T-helper 2 cell treated with Interferon-gamma antibody and Interleukin-4, amounts not matched to agents 5 μg/mL and 100 μg/mL, for 36 hours (primary cell): Measurements from ENCODE around the gene YKT6.
"Not testable (repeated sequence)": the region's sequence is repeated elsewhere in the genome, so short reads cannot be mapped to it uniquely, and the experiment has no call there.

Source experiments
- DNase-seq: peaks from one replicate; pipeline ENCODE4 v3.0.0; 2021; ENCODE audit warnings: low spot score
- H3K27ac Mint-ChIP-seq: one replicate; pipeline ENCODE4 v1.8.0; 2021; ENCODE audit warnings: mild to moderate bottlenecking, mixed read lengths
- H3K27me3 Mint-ChIP-seq: one replicate; pipeline ENCODE4 v1.8.0; 2021; ENCODE audit warnings: low read depth, mixed read lengths
- H3K36me3 Mint-ChIP-seq: one replicate; pipeline ENCODE4 v1.8.0; 2021; ENCODE audit warnings: low read depth, mixed read lengths
- H3K4me1 Mint-ChIP-seq: one replicate; pipeline ENCODE4 v1.8.0; 2021; ENCODE audit warnings: low read depth, mixed read lengths
- H3K4me3 Mint-ChIP-seq: one replicate; pipeline ENCODE4 v1.8.0; 2022; ENCODE audit warnings: mild to moderate bottlenecking, moderate library complexity, mixed read lengths
- H3K9me3 Mint-ChIP-seq: one replicate; pipeline ENCODE4 v1.8.0; 2021; ENCODE audit warnings: mixed read lengths

The YKT6 gene

GRCh38 chr7:44161371-44161770 is 39.4 kb upstream of the YKT6 start:
- H3K27me3 Mint-ChIP-seq, result peaks cover 9% of the 10 kb centered on the region
- no peak overlapping the region for H3K4me3 Mint-ChIP-seq
- no peak overlapping the region for H3K27ac Mint-ChIP-seq
- no peak for DNase-seq
- H3K9me3 Mint-ChIP-seq, result no peaks in the 10 kb centered on the region
- no peaks in the 10 kb centered on the region for H3K4me1 Mint-ChIP-seq
- no peaks in the 10 kb centered on the region for H3K36me3 Mint-ChIP-seq

GRCh38 chr7:44162179-44162578 is 38.6 kb upstream of the YKT6 start:
- Mint-ChIP-seq H3K36me3 (no peaks in the 10 kb centered on the region), H3K4me1 (no peaks in the 10 kb centered on the region), H3K27ac (no peak overlapping the region), H3K4me3 (no peak overlapping the region), H3K9me3 (no peaks in the 10 kb centered on the region), H3K27me3 (peaks cover 11% of the 10 kb centered on the region)
- DNase-seq, result no peak

- no peaks in the 10 kb centered on the region for H3K36me3 Mint-ChIP-seq
- H3K4me3 Mint-ChIP-seq, result no peak overlapping the region
- peaks cover 14% of the 10 kb centered on the region for H3K27me3 Mint-ChIP-seq
- H3K27ac Mint-ChIP-seq, result no peak overlapping the region
- DNase-seq, result no peak
- H3K4me1 Mint-ChIP-seq, result peaks cover 4% of the 10 kb centered on the region
- no peaks in the 10 kb centered on the region for H3K9me3 Mint-ChIP-seq
Observed at GRCh38 chr7:44162785-44163395, 37.9 kb upstream of the YKT6 start.

GRCh38 chr7:44163591-44163990 is 37.2 kb upstream of the YKT6 start:
- Mint-ChIP-seq H3K36me3 (no peaks in the 10 kb centered on the region), H3K9me3 (no peaks in the 10 kb centered on the region), H3K27me3 (peaks cover 14% of the 10 kb centered on the region), H3K27ac (no peak overlapping the region), H3K4me3 (no peak overlapping the region), H3K4me1 (peaks cover 4% of the 10 kb centered on the region)
- DNase-seq, result no peak

- no peaks in the 10 kb centered on the region for H3K36me3 Mint-ChIP-seq
- H3K4me1 Mint-ChIP-seq, result peaks cover 4% of the 10 kb centered on the region
- no peak overlapping the region for H3K4me3 Mint-ChIP-seq
- no peak for DNase-seq
- no peak overlapping the region for H3K27ac Mint-ChIP-seq
- H3K27me3 Mint-ChIP-seq, result peaks cover 16% of the 10 kb centered on the region
- no peaks in the 10 kb centered on the region for H3K9me3 Mint-ChIP-seq
Observed at GRCh38 chr7:44167920-44168319, 32.9 kb upstream of the YKT6 start.

- not testable (repeated sequence) for H3K4me3 Mint-ChIP-seq, DNase-seq, H3K4me1 Mint-ChIP-seq, H3K9me3 Mint-ChIP-seq, H3K36me3 Mint-ChIP-seq, H3K27ac Mint-ChIP-seq
- peaks cover 20% of the 10 kb centered on the region for H3K27me3 Mint-ChIP-seq
Observed at GRCh38 chr7:44171901-44172300, 28.9 kb upstream of the YKT6 start.

- no peak overlapping the region for H3K27ac Mint-ChIP-seq
- peaks cover 20% of the 10 kb centered on the region for H3K27me3 Mint-ChIP-seq
- H3K4me3 Mint-ChIP-seq, result no peak overlapping the region
- H3K9me3 Mint-ChIP-seq, result no peaks in the 10 kb centered on the region
- peaks cover 4% of the 10 kb centered on the region for H3K4me1 Mint-ChIP-seq
- no peaks in the 10 kb centered on the region for H3K36me3 Mint-ChIP-seq
- no peak for DNase-seq
Observed at GRCh38 chr7:44172352-44172751, 28.4 kb upstream of the YKT6 start.

GRCh38 chr7:44172803-44173424 is 27.9 kb upstream of the YKT6 start:
- H3K27ac Mint-ChIP-seq, result no peak overlapping the region
- no peaks in the 10 kb centered on the region for H3K36me3 Mint-ChIP-seq
- peaks cover under 1% of the 10 kb centered on the region for H3K4me1 Mint-ChIP-seq
- no peaks in the 10 kb centered on the region for H3K9me3 Mint-ChIP-seq
- peaks cover 19% of the 10 kb centered on the region for H3K27me3 Mint-ChIP-seq
- DNase-seq, result no peak
- H3K4me3 Mint-ChIP-seq, result no peak overlapping the region

GRCh38 chr7:44173911-44174693 is 26.7 kb upstream of the YKT6 start:
- Mint-ChIP-seq H3K27ac (no peak overlapping the region), H3K9me3 (no peaks in the 10 kb centered on the region), H3K27me3 (peaks cover 19% of the 10 kb centered on the region), H3K4me1 (no peaks in the 10 kb centered on the region), H3K36me3 (no peaks in the 10 kb centered on the region), H3K4me3 (no peak overlapping the region)
- no peak for DNase-seq

GRCh38 chr7:44174694-44174948 is 26.2 kb upstream of the YKT6 start:
- DNase-seq, H3K4me3 Mint-ChIP-seq, H3K36me3 Mint-ChIP-seq, H3K27ac Mint-ChIP-seq, H3K9me3 Mint-ChIP-seq, H3K4me1 Mint-ChIP-seq: not testable (repeated sequence)
- peaks cover 24% of the 10 kb centered on the region for H3K27me3 Mint-ChIP-seq

- H3K36me3 Mint-ChIP-seq, result no peaks in the 10 kb centered on the region
- H3K27ac Mint-ChIP-seq, result no peak overlapping the region
- no peak for DNase-seq
- no peak overlapping the region for H3K4me3 Mint-ChIP-seq
- H3K27me3 Mint-ChIP-seq, result peaks cover 22% of the 10 kb centered on the region
- H3K9me3 Mint-ChIP-seq, result no peaks in the 10 kb centered on the region
- H3K4me1 Mint-ChIP-seq, result no peaks in the 10 kb centered on the region
Observed at GRCh38 chr7:44175730-44176129, 25.0 kb upstream of the YKT6 start.

- Mint-ChIP-seq H3K27ac (no peak overlapping the region), H3K27me3 (peaks cover 21% of the 10 kb centered on the region), H3K9me3 (no peaks in the 10 kb centered on the region), H3K36me3 (no peaks in the 10 kb centered on the region), H3K4me3 (no peak overlapping the region), H3K4me1 (no peaks in the 10 kb centered on the region)
- no peak for DNase-seq
Observed at GRCh38 chr7:44176486-44176885, 24.3 kb upstream of the YKT6 start.

- no peaks in the 10 kb centered on the region for H3K36me3 Mint-ChIP-seq
- DNase-seq, result no peak
- H3K4me1 Mint-ChIP-seq, result no peaks in the 10 kb centered on the region
- peaks cover 21% of the 10 kb centered on the region for H3K27me3 Mint-ChIP-seq
- H3K27ac Mint-ChIP-seq, result no peak overlapping the region
- no peaks in the 10 kb centered on the region for H3K9me3 Mint-ChIP-seq
- H3K4me3 Mint-ChIP-seq, result no peak overlapping the region
Observed at GRCh38 chr7:44177570-44178131, 23.1 kb upstream of the YKT6 start.

- H3K27me3 Mint-ChIP-seq, result peaks cover 16% of the 10 kb centered on the region
- no peak overlapping the region for H3K27ac Mint-ChIP-seq
- H3K9me3 Mint-ChIP-seq, result no peaks in the 10 kb centered on the region
- no peak overlapping the region for H3K4me3 Mint-ChIP-seq
- no peaks in the 10 kb centered on the region for H3K4me1 Mint-ChIP-seq
- no peak for DNase-seq
- H3K36me3 Mint-ChIP-seq, result no peaks in the 10 kb centered on the region
Observed at GRCh38 chr7:44180631-44181030, 20.1 kb upstream of the YKT6 start.
